IMR-90 (cell line): Measurements from ENCODE around the gene CLIC2. TPM values are rescaled to one million over a fixed set of nuclear protein-coding genes. Genes with fewer than 3 reads are reported as not detected.

Experiments
- ATAC-seq: fragments of 200-7000 bp; cut with Tn5 transposase; 2 replicates; pipeline ENCODE4 v1.9.1; 2020; ENCODE audit warnings: low read depth, mild to moderate bottlenecking, moderate library complexity
- BruUV-seq: library from RNA; stranded (reverse); fragments of 400-500 nt; replicated peaks from 2 replicates; lab custom pipeline; 2021; lab: Mats Ljungman, UMichigan
- CTCF ChIA-PET: fragments of 300-600 bp; formaldehyde crosslinking; extraction: SDS; loops from one replicate; lab custom pipeline; 2021; ENCODE audit warnings: antibody characterized with exemption; lab: Yijun Ruan, JAX
- POLR2A ChIA-PET: fragments of 300-600 bp; sonication (Branson Sonifier 250); formaldehyde crosslinking; loops from one replicate; lab custom pipeline; 2022; ENCODE audit warnings: antibody characterized with exemption; ENCODE audit not compliant: unreplicated experiment; lab: Charles Lee
- DNase-seq: peaks from one replicate; pipeline ENCODE4 v3.0.0; 2013
- H2AFZ ChIP-seq: replicated peaks from 2 replicates; pipeline ENCODE3; 2013; ENCODE audit warnings: low read length, mild to moderate bottlenecking; ENCODE audit not compliant: poor library complexity
- H2AK5ac ChIP-seq: 2 replicates; pipeline ENCODE4 v1.6.1; 2013; ENCODE audit warnings: low read depth, low read length, inconsistent platforms
- H2AK9ac ChIP-seq: replicated peaks from 2 replicates; pipeline ENCODE3; 2013; ENCODE audit warnings: mild to moderate bottlenecking, low read depth, low read length, moderate library complexity; ENCODE audit not compliant: poor library complexity
- H2BK120ac ChIP-seq: 2 replicates; pipeline ENCODE4 v1.6.1; 2013; ENCODE audit warnings: low read depth, low read length, inconsistent platforms
- H2BK15ac ChIP-seq: 3 replicates; pipeline ENCODE4 v1.6.1; 2013; ENCODE audit warnings: low read depth, low read length, inconsistent platforms
- H2BK20ac ChIP-seq: 2 replicates; pipeline ENCODE4 v1.6.1; 2013; ENCODE audit warnings: low read depth, mild to moderate bottlenecking, inconsistent platforms, low read length, moderate library complexity
- H2BK5ac ChIP-seq: 2 replicates; pipeline ENCODE4 v1.6.1; 2013; ENCODE audit warnings: mild to moderate bottlenecking, low read depth, low read length, inconsistent platforms; ENCODE audit not compliant: poor library complexity, severe bottlenecking
- H3K14ac ChIP-seq: replicated peaks from 2 replicates; pipeline ENCODE4 v1.6.1; 2013; ENCODE audit warnings: low read depth, low read length, inconsistent platforms
- H3K18ac ChIP-seq: 2 replicates; pipeline ENCODE4 v1.6.1; 2013; ENCODE audit warnings: low read depth, low read length, control low read depth
- H3K23ac ChIP-seq: 2 replicates; pipeline ENCODE4 v1.6.1; 2013; ENCODE audit warnings: low read depth, low read length, inconsistent platforms
- H3K27ac ChIP-seq: 2 replicates; pipeline ENCODE4 v1.5.1; 2013; ENCODE audit warnings: mild to moderate bottlenecking, control low read depth, low read length; ENCODE audit not compliant: insufficient read depth
- H3K27me3 ChIP-seq: 2 replicates; pipeline ENCODE4 v1.6.1; 2013; ENCODE audit warnings: low read length; ENCODE audit not compliant: control insufficient read depth, insufficient read depth
- H3K36me3 ChIP-seq: 2 replicates; pipeline ENCODE4 v1.6.1; 2013; ENCODE audit warnings: low read length, mixed read lengths; ENCODE audit not compliant: control insufficient read depth, insufficient read depth
- H3K4ac ChIP-seq: 2 replicates; pipeline ENCODE4 v1.6.1; 2013; ENCODE audit warnings: low read depth, low read length, inconsistent platforms
- H3K4me1 ChIP-seq: 2 replicates; pipeline ENCODE4 v1.6.1; 2013; ENCODE audit warnings: low read length, mixed read lengths; ENCODE audit not compliant: control insufficient read depth, insufficient read depth
- H3K4me2 ChIP-seq: 2 replicates; pipeline ENCODE4 v1.6.1; 2013; ENCODE audit warnings: low read depth, mild to moderate bottlenecking, control low read depth, low read length, moderate library complexity
- H3K4me3 ChIP-seq: 2 replicates; pipeline ENCODE4 v1.5.1; 2013; ENCODE audit warnings: low read depth, mild to moderate bottlenecking, control low read depth, low read length, moderate library complexity; ENCODE audit not compliant: insufficient read depth
- H3K56ac ChIP-seq: 2 replicates; pipeline ENCODE4 v1.6.1; 2013; ENCODE audit warnings: low read length, inconsistent platforms; ENCODE audit not compliant: insufficient read depth; ENCODE audit errors: extremely low read depth
- H3K79me1 ChIP-seq, 2 experiments: 2 replicates each; pipeline ENCODE4 v1.6.1; 2013; ENCODE audit warnings: low read length in 2 of 2, inconsistent platforms in 1 of 2, low read depth in 1 of 2
- H3K9ac ChIP-seq: 2 replicates; pipeline ENCODE4 v1.6.1; 2013; ENCODE audit warnings: low read depth, low read length, control low read depth
- H3K9me1 ChIP-seq: 2 replicates; pipeline ENCODE4 v1.6.1; 2013; ENCODE audit warnings: low read length, inconsistent platforms; ENCODE audit not compliant: insufficient read depth
- H3K9me3 ChIP-seq: 2 replicates; pipeline ENCODE4 v1.6.1; 2013; ENCODE audit warnings: low read length; ENCODE audit not compliant: control insufficient read depth, insufficient read depth
- H4K20me1 ChIP-seq: 2 replicates; pipeline ENCODE4 v1.6.1; 2013; ENCODE audit warnings: low read length, inconsistent platforms; ENCODE audit not compliant: insufficient read depth
- H4K5ac ChIP-seq: 2 replicates; pipeline ENCODE4 v1.6.1; 2013; ENCODE audit warnings: mild to moderate bottlenecking, low read depth, low read length, control low read depth
- H4K8ac ChIP-seq, 2 experiments: 2 replicates each; pipeline ENCODE4 v1.6.1; 2013; ENCODE audit warnings: low read depth in 2 of 2, low read length in 2 of 2, control low read depth in 1 of 2, inconsistent platforms in 1 of 2
- H4K91ac ChIP-seq: 2 replicates; pipeline ENCODE4 v1.6.1; 2013; ENCODE audit warnings: low read depth, low read length, inconsistent platforms; ENCODE audit not compliant: insufficient read depth
- RAD21 ChIP-seq: IDR thresholded peaks from 2 replicates; pipeline ENCODE4 v1.6.1; 2012; ENCODE audit warnings: low read length, improper control_type of control experiment
- RFX5 ChIP-seq: IDR thresholded peaks from 2 replicates; pipeline ENCODE4 v1.8.0; 2012; ENCODE audit warnings: low read depth, mild to moderate bottlenecking, low read length, moderate library complexity
- WGBS, 2 experiments: methylation state at CpG; one replicate each; pipeline versions ENCODE4 v1.1.5 to v1.1.7; 2013; ENCODE audit warnings: missing lambda C conversion rate in 2 of 2; ENCODE audit not compliant: insufficient read length in 1 of 2; ENCODE audit errors: extremely low coverage in 2 of 2; 5-methylcytosine and 5-hydroxymethylcytosine counted together
- dilution Hi-C: fragments of 300-500 bp; cut with HindIII; formaldehyde crosslinking; loops from one replicate; pipeline ENCODE4 v1.14.3; 2018; ENCODE audit warnings: low sequenced_read_pairs; ENCODE audit not compliant: unreplicated experiment
- in situ Hi-C: fragments of 300-500 bp; cut with MboI; formaldehyde crosslinking; loops from 3 replicates; pipeline ENCODE4 v1.14.3; 2019; ENCODE audit warnings: low sequenced_read_pairs, inconsistent platforms, mixed read lengths
- intact Hi-C: fragments of 100-400 bp; cut with micrococcal nuclease; formaldehyde crosslinking; loops from 2 replicates; pipeline ENCODE4 v1.10.0; 2022
- polyA plus RNA-seq, 3 experiments: library from polyadenylated mRNA; depleted of rRNA; stranded (reverse); fragments of >200 nt; gene quantifications; 2 replicates each; pipeline ENCODE4 v1.2.3, GENCODE V29; 2012; ENCODE audit warnings: low replicate concordance in 1 of 3
- total RNA-seq: library from RNA; depleted of rRNA; stranded (reverse); fragments of >200 nt; gene quantifications from 2 replicates; pipeline ENCODE4 v1.2.3, GENCODE V29; 2012

Gene CLIC2
- total and polyA plus RNA-seq, 2 of the 4 experiments (the other 2 are of a cell fraction): 0.07 to 0.18 TPM

DNA sequence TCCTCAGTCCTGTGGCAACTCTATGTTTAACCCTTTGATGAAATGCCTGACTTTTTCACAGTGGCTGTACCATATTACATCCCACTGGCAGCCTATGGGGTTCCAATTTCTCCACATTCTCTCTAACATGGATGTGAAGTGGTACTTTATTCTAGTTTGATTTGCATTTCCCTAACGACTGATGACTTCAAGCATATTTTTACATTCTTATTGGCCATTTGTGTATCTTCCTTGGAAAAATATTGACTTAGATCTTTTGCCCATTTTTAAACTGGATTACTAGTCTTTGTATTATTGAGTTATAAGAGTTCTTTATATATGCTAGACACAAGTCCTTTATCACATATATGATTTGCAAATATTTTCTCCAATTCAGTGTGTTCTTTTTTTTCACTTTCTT lies 68.0 kb downstream of the CLIC2 start:
- no peak overlapping the region for H2BK20ac ChIP-seq
- ATAC-seq: no peak
- no peak overlapping the region for H3K18ac ChIP-seq
- WGBS, 2 experiments: no CpG with 5 or more reads among the region's 1 CpG
- no peak overlapping the region for H4K91ac ChIP-seq
- in situ Hi-C loops (no loop called here), dilution Hi-C loops (no loop called here), intact Hi-C loops (no loop called here)
- no peak overlapping the region for H3K56ac ChIP-seq
- POLR2A ChIA-PET: no interaction called here
- no peak overlapping the region for H4K8ac ChIP-seq
- H3K9me1 ChIP-seq: no peaks in the 10 kb centered on the region
- H3K9me3 ChIP-seq: no peaks in the 10 kb centered on the region
- H3K9ac ChIP-seq: no peak overlapping the region
- no peak overlapping the region for H2AK5ac ChIP-seq
- H3K27ac ChIP-seq: no peak overlapping the region
- no peaks in the 10 kb centered on the region for H3K36me3 ChIP-seq
- H2AK9ac ChIP-seq: no peak overlapping the region
- no peak overlapping the region for H3K23ac ChIP-seq
- BruUV-seq: no TSS peak
- H4K20me1 ChIP-seq: no peaks in the 10 kb centered on the region
- H3K4me2 ChIP-seq: no peak overlapping the region
- no peaks in the 10 kb centered on the region for H3K4me1 ChIP-seq
- no peaks in the 10 kb centered on the region for H3K79me1 ChIP-seq
- TF ChIP-seq RFX5 (0 out of 2 replicates have a peak, but pooled peaks have one; percentile 37), RAD21 (no peak)
- no peak overlapping the region for H3K4me3 ChIP-seq
- no peak overlapping the region for H2BK15ac ChIP-seq
- no peak for DNase-seq
- H3K4ac ChIP-seq: no peak overlapping the region
- no peaks in the 10 kb centered on the region for H3K27me3 ChIP-seq
- no peak overlapping the region for H4K5ac ChIP-seq
- CTCF ChIA-PET: no interaction called here
- no peak overlapping the region for H2BK120ac ChIP-seq
- no peak overlapping the region for H2AFZ ChIP-seq
- no peak overlapping the region for H3K14ac ChIP-seq
- no peak overlapping the region for H2BK5ac ChIP-seq
